Measurements from ENCODE around the gene HOXD10.

DNA sequence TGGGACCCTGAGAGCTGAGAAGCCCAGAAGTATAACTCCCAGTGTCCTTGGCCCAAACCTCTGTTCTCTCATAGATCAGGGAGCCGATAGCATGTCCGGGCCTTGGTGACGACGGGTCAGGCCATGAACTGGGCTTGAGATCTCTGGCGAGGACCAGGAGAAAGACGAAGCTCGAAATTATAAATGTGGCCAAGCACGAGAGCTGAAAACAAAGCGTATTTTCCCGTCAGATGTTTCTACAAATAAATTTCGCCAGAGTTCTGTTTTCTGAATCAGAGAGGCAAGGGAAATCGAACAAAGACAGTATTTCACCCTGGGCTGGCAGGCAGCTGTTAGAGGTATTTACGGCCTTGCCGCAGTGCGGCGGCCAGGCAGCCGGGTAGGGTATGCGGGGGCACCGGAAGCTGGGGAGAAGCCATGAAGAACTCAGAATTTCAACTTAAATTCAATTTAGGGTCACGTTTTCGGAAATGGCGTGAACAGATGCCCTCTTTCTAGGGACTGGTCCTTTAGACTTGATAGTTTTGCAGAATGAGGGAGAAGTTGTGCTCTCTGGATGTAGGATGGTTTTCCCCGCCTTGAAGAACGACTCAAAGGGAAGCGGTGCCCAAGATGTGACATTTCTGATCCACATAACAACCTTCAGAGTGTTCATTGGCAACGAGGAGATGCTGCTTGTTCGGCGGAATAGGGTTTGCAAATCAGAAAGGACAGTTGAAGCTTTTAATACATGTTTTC, 22.5 kb downstream of the HOXD10 start:
- no peak for TF ChIP-seq SIN3A (IDR thresholded peaks at IDR 0.05; ENCODE audit: borderline replicate concordance, insufficient read depth, low read depth, low read length)
- TF ChIP-seq, protein P1, sequence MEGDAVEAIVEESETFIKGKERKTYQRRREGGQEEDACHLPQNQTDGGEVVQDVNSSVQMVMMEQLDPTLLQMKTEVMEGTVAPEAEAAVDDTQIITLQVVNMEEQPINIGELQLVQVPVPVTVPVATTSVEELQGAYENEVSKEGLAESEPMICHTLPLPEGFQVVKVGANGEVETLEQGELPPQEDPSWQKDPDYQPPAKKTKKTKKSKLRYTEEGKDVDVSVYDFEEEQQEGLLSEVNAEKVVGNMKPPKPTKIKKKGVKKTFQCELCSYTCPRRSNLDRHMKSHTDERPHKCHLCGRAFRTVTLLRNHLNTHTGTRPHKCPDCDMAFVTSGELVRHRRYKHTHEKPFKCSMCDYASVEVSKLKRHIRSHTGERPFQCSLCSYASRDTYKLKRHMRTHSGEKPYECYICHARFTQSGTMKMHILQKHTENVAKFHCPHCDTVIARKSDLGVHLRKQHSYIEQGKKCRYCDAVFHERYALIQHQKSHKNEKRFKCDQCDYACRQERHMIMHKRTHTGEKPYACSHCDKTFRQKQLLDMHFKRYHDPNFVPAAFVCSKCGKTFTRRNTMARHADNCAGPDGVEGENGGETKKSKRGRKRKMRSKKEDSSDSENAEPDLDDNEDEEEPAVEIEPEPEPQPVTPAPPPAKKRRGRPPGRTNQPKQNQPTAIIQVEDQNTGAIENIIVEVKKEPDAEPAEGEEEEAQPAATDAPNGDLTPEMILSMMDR (IDR thresholded peaks at IDR 0.05), result no peak
- TF ChIP-seq, protein P2, sequence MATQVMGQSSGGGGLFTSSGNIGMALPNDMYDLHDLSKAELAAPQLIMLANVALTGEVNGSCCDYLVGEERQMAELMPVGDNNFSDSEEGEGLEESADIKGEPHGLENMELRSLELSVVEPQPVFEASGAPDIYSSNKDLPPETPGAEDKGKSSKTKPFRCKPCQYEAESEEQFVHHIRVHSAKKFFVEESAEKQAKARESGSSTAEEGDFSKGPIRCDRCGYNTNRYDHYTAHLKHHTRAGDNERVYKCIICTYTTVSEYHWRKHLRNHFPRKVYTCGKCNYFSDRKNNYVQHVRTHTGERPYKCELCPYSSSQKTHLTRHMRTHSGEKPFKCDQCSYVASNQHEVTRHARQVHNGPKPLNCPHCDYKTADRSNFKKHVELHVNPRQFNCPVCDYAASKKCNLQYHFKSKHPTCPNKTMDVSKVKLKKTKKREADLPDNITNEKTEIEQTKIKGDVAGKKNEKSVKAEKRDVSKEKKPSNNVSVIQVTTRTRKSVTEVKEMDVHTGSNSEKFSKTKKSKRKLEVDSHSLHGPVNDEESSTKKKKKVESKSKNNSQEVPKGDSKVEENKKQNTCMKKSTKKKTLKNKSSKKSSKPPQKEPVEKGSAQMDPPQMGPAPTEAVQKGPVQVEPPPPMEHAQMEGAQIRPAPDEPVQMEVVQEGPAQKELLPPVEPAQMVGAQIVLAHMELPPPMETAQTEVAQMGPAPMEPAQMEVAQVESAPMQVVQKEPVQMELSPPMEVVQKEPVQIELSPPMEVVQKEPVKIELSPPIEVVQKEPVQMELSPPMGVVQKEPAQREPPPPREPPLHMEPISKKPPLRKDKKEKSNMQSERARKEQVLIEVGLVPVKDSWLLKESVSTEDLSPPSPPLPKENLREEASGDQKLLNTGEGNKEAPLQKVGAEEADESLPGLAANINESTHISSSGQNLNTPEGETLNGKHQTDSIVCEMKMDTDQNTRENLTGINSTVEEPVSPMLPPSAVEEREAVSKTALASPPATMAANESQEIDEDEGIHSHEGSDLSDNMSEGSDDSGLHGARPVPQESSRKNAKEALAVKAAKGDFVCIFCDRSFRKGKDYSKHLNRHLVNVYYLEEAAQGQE (IDR thresholded peaks at IDR 0.05; ENCODE audit: insufficient read depth in 1 of 2, low read depth in 2 of 2, low read length in 1 of 2), result no peak

Data from Panc1 (cell line).